CD4-positive, alpha-beta T cell treated with Interferon gamma for 1 hour (primary cell): ENCODE results near the gene NADSYN1.

Experiments used
- DNase-seq: peaks from one replicate; pipeline ENCODE4 v3.0.0-alpha.2; 2020

Gene NADSYN1

GRCh38 chr11:71433648-71434450 lies 19.2 kb upstream of the NADSYN1 start:
- no peak for DNase-seq

- DNase-seq = no peak
Observed at GRCh38 chr11:71434576-71435130, 18.4 kb upstream of the NADSYN1 start.

- DNase-seq = no peak
Observed at GRCh38 chr11:71435278-71435951, 17.6 kb upstream of the NADSYN1 start.

GRCh38 chr11:71436861-71437260 lies 16.1 kb upstream of the NADSYN1 start:
- DNase-seq = no peak

- DNase-seq = no peak
Observed at GRCh38 chr11:71437399-71437798, 15.6 kb upstream of the NADSYN1 start.

- DNase-seq = no peak
Observed at GRCh38 chr11:71437879-71438278, 15.1 kb upstream of the NADSYN1 start.

- no peak for DNase-seq
Observed at GRCh38 chr11:71438650-71439049, 14.4 kb upstream of the NADSYN1 start.

DNA sequence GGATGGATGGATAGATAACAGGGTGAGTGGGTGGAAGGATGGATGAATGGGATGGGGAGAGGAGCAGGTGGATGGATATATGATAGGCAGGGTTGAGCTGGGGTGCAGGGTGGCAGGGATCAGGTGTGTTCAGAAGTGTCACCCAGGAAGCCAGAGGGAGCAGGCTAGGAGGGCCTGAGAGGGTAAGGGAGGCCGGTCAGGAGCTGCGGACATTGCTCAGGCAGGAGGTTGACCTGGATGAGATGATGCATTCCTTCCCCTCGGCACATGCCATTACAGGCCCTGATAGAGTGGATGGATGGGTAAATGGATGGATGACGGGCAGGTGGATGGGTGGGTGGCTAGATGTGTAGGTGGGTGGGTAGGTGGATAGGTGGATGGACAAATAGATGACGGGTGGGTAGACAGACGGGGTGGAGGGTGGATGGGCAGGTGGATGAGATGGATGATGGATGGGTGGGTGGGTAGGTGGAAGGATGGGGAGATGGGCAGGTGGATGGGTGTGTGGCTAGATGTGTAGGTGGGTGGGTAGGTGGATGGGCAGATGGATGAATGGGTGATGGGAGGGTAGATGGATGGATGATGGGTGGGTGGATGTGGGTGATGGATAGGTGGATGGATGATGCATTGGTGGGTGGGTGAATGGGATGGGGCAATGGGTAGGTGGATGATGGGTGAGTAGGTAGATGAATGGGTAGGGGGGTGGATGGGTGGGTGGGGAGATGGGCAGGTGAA lies 12.8 kb upstream of the NADSYN1 start:
- no peak for DNase-seq

GRCh38 chr11:71441251-71441650 lies 11.8 kb upstream of the NADSYN1 start:
- DNase-seq = no peak

- no peak for DNase-seq
Observed at GRCh38 chr11:71442123-71442522, 10.9 kb upstream of the NADSYN1 start.

DNA sequence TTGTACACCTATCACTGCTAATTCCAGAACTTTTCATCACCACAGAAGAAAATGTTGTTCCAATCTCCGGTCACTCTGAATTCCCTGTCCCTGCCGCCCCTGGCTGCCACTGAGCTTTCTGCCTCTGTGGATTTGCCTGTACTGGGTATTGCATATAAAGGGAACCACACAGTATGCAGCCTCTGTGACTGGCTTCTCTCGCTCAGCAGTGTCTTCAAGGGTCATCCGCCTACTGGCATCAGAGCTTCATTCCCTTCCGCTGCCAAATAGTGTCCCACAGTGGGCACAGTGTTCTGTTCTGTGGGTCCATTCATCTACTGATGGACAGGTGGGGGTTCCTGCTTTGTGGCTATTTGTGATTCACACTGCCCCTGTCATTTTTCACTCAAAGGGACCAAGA lies 10.1 kb upstream of the NADSYN1 start:
- DNase-seq = no peak

GRCh38 chr11:71443736-71444445 lies 9.1 kb upstream of the NADSYN1 start:
- no peak for DNase-seq

- no peak for DNase-seq
Observed at GRCh38 chr11:71444811-71445210, 8.2 kb upstream of the NADSYN1 start.

DNA sequence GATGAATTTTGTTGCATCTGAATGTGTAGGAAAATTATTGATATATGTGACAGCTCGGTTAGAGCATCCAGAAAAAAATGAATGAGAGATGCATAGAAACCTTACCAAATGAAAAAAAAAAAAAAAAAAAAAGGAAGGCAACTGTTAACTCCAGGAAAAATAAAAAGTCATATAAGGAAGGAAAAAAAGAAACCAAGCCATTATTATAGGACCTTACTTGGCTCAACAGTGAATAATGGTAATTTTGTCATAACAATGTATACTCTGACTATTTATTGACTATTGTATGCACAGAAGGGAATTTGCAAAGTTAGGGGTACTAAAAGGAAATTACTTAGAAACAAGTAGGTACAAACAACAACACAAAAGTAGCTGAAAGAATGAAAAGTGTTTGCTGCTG lies 6.9 kb upstream of the NADSYN1 start:
- DNase-seq = no peak

- DNase-seq = no peak
Observed at GRCh38 chr11:71446942-71447688, 5.9 kb upstream of the NADSYN1 start.

- DNase-seq = no peak
Observed at GRCh38 chr11:71447791-71448256, 5.2 kb upstream of the NADSYN1 start.

DNA sequence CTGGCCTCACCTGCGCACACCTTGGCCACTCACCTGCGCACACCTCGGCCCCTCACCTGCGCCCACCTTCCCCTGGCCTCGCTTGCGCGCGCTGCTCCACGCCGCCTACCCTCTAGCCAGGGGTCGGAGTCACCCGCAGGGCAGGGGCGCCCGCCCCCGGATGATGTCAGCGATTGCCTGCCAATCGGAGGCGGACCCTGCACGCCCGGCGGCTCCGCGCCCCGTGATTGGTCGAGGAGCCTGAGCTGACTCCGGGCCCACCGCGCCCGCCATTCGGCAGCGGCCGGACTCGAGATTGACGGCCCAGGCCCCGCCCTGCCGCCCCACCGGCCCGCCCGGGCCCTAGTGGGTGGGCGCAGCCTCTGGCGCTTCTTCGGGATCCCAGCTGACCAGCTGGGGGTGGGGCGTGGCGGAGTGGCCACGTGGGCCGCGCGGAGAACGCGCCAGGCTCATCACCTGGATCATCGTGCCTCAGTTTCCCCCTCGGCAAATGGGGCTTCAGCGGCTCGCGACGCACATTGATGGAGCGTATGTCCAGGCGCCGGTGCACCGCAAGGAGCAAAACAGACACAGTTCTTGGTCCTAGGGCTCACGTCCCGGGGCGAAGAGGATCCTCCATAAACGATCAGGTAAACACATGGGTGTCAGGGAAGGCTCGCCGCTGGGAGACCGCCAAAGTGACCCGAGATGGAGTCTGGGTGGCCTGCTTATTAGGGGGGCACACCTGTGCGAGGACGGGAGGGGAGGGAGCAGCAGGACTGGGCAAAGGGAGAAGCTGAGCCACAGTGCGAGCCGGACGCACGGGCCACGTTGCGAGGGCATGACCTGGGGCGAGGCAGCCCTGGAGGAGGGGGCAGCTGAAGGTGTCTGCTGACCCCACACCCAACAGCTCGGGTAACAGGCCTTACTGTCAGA lies 4.5 kb upstream of the NADSYN1 start, which contains the start of gene DHCR7:
Gene DHCR7, minus strand, starts transcription at position 137 of the 915 bp plus-strand sequence. CDS start 3,441 bp downstream, outside the sequence.
- DNase-seq = peak; percentile 92

GRCh38 chr11:71449596-71449995 lies 3.4 kb upstream of the NADSYN1 start:
- DNase-seq = no peak

DNA sequence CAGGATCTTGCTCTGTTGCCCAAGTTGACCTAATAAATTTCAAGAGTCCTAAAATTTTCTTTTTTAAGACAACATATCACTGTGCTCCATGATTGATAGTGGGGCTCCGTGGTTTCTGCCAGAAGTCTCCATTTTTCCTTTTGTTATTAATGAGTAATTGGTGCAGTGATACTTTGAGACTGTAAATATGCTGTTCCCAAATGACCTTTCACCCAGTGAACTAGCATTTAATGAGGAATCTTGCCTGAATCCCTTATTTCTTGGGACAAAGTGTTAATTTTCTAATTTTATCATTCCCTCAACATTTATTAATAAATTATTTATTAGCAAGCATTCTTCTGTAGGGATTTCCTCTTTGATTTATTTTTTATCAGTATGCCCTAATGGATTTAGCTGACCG lies 2.5 kb upstream of the NADSYN1 start:
- DNase-seq = no peak

- DNase-seq = no peak
Observed at GRCh38 chr11:71450939-71451338, 2.1 kb upstream of the NADSYN1 start.
